Mesothelial cell of epicardium (in vitro differentiated cells): ENCODE results near the gene SLC7A11. TPM values are rescaled to one million over a fixed set of nuclear protein-coding genes. Genes with fewer than 3 reads are reported as not detected.

Experiments used
- DNase-seq, 2 experiments: peaks; one replicate each; pipeline ENCODE4 v3.0.0; 2021; ENCODE audit warnings: low spot score in 2 of 2; ENCODE audit not compliant: unreplicated experiment in 2 of 2
- H3K27ac Mint-ChIP-seq: 2 replicates; pipeline ENCODE4 v1.8.0; 2021; ENCODE audit warnings: mixed read lengths
- H3K27me3 Mint-ChIP-seq: 2 replicates; pipeline ENCODE4 v1.8.0; 2021; ENCODE audit warnings: low read depth, mixed read lengths
- H3K36me3 Mint-ChIP-seq: 2 replicates; pipeline ENCODE4 v1.8.0; 2021; ENCODE audit warnings: mixed read lengths
- H3K4me1 Mint-ChIP-seq: 2 replicates; pipeline ENCODE4 v1.8.0; 2021; ENCODE audit warnings: mixed read lengths
- H3K4me3 Mint-ChIP-seq: 2 replicates; pipeline ENCODE4 v1.8.0; 2021; ENCODE audit warnings: mild to moderate bottlenecking, moderate library complexity, mixed read lengths
- H3K9me3 Mint-ChIP-seq: 2 replicates; pipeline ENCODE4 v1.8.0; 2021; ENCODE audit warnings: mixed read lengths
- total RNA-seq: library from RNA; stranded (reverse); gene quantifications from 3 replicates; pipeline ENCODE4 v1.2.1, GENCODE V29; 2021
- TF ChIP-seq, protein P1 (sequence below): fragments of 200-600 bp; sonication (generic); IDR thresholded peaks from one replicate; pipeline ENCODE4 v1.5.0; 2021; ENCODE audit warnings: antibody characterized with exemption; ENCODE audit not compliant: unreplicated experiment

Gene SLC7A11
- total RNA-seq, 1 donor from 2014 or later, result 3.4 TPM

DNA sequence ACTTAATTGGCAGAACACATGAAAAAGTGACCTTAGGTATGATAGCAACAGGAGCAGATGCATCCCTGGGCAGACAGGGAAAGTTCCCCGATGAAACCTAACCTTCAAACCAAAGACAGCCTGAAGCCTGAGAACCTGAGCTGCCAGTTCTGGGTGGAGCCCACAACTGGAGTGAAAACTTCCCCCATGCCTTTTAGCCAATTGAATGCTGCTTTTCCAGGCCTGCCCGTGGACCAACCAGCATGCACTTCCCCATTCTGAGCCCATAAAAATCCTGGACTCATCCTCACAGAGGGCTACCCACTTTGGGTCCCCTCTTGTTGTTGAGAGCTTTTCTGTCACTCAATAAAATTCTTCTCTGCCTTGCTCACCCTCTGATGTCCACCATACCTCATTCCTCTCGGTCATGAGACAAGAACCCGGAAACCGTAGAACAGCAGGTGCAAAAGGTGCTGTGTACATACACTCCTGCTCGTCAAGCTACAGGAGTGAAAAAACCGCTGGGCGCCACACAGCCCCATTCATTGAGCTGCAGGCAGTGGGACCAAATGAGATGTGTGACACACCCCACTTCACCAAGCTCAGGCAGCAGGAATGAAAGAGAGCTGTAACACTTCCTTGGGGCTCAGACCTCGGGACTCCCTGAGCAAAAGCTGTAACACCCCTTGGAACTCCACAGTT lies 13.9 kb upstream of the SLC7A11 start:
- TF ChIP-seq, protein P1, sequence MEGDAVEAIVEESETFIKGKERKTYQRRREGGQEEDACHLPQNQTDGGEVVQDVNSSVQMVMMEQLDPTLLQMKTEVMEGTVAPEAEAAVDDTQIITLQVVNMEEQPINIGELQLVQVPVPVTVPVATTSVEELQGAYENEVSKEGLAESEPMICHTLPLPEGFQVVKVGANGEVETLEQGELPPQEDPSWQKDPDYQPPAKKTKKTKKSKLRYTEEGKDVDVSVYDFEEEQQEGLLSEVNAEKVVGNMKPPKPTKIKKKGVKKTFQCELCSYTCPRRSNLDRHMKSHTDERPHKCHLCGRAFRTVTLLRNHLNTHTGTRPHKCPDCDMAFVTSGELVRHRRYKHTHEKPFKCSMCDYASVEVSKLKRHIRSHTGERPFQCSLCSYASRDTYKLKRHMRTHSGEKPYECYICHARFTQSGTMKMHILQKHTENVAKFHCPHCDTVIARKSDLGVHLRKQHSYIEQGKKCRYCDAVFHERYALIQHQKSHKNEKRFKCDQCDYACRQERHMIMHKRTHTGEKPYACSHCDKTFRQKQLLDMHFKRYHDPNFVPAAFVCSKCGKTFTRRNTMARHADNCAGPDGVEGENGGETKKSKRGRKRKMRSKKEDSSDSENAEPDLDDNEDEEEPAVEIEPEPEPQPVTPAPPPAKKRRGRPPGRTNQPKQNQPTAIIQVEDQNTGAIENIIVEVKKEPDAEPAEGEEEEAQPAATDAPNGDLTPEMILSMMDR, result no peak
- Mint-ChIP-seq H3K36me3 (no peaks in the 10 kb centered on the region), H3K27ac (peak overlapping the region; percentile 12), H3K4me1 (peaks cover 37% of the 10 kb centered on the region), H3K9me3 (no peaks in the 10 kb centered on the region), H3K4me3 (no peak overlapping the region), H3K27me3 (no peaks in the 10 kb centered on the region)
- no peak for DNase-seq

DNA sequence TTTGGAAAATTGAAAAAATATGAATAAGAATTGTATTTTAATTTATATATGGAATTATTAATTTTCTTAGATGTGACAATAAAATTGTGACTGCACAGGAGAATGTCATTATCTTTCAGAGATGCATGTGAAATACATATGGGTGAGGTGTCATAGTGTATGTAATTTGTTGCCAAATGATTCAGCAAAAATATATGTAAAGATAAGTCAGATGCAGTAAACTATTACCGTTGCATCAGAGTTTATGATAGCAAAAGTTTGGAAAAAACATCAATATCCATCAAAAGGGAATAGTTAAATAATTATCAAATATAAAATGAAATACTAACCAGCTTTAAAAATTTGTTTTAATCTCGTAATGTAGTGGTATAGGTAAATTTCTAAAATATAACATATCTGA lies 10.4 kb upstream of the SLC7A11 start:
- Mint-ChIP-seq H3K27me3 (no peaks in the 10 kb centered on the region), H3K27ac (no peak overlapping the region), H3K36me3 (no peaks in the 10 kb centered on the region), H3K4me3 (no peak overlapping the region), H3K9me3 (peaks cover 4% of the 10 kb centered on the region), H3K4me1 (peaks cover 16% of the 10 kb centered on the region)
- DNase-seq, result no peak
- TF ChIP-seq, protein P1, result no peak

DNA sequence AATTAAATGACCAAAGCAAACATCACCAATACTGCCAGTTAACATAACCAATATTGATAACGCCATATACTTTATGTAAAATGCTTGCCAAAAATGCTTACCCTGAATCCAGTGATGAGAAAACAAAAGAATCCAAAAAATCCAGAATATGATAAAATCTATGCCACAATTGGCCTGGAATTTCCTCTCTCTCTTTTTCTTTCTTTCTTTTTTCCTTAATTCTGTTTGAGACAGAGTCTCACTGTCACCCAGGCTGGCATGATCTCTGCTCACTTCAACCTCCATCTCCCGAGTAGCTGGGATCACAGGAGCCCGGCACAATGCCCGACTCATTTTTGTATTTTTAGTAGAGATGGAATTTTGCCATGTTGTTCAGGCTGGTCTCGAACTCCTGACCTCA lies 9.8 kb upstream of the SLC7A11 start:
- Mint-ChIP-seq H3K4me3 (no peak overlapping the region), H3K36me3 (no peaks in the 10 kb centered on the region), H3K9me3 (peaks cover 4% of the 10 kb centered on the region), H3K27ac (peak overlapping the region; percentile 53), H3K4me1 (peaks cover 11% of the 10 kb centered on the region), H3K27me3 (no peaks in the 10 kb centered on the region)
- DNase-seq, result no peak
- TF ChIP-seq, protein P1, result no peak

- Mint-ChIP-seq H3K9me3 (peaks cover 4% of the 10 kb centered on the region), H3K36me3 (no peaks in the 10 kb centered on the region), H3K4me1 (peaks cover 3% of the 10 kb centered on the region), H3K27me3 (no peaks in the 10 kb centered on the region), H3K27ac (no peak overlapping the region), H3K4me3 (no peak overlapping the region)
- DNase-seq, result no peak
- TF ChIP-seq, protein P1, result no peak
These were observed 7.0 kb upstream of the SLC7A11 start for GRCh38 chr4:138249132-138249531.

GRCh38 chr4:138248058-138248457 lies 5.9 kb upstream of the SLC7A11 start:
- peaks cover 4% of the 10 kb centered on the region for H3K9me3 Mint-ChIP-seq
- TF ChIP-seq, protein P1, result no peak
- no peaks in the 10 kb centered on the region for H3K36me3 Mint-ChIP-seq
- no peak for DNase-seq
- peaks cover 9% of the 10 kb centered on the region for H3K4me1 Mint-ChIP-seq
- no peak overlapping the region for H3K4me3 Mint-ChIP-seq
- no peaks in the 10 kb centered on the region for H3K27me3 Mint-ChIP-seq
- H3K27ac Mint-ChIP-seq, result peak overlapping the region; percentile 25
